GM18867 (cell line): Measurements from ENCODE around the gene UNC119B.

Experiments
- ATAC-seq: cut with Tn5 transposase; IDR thresholded peaks from one replicate; pipeline ENCODE4 v1.9.1; 2021; ENCODE audit warnings: mild to moderate bottlenecking, moderate library complexity; ENCODE audit not compliant: unreplicated experiment

The UNC119B gene

DNA sequence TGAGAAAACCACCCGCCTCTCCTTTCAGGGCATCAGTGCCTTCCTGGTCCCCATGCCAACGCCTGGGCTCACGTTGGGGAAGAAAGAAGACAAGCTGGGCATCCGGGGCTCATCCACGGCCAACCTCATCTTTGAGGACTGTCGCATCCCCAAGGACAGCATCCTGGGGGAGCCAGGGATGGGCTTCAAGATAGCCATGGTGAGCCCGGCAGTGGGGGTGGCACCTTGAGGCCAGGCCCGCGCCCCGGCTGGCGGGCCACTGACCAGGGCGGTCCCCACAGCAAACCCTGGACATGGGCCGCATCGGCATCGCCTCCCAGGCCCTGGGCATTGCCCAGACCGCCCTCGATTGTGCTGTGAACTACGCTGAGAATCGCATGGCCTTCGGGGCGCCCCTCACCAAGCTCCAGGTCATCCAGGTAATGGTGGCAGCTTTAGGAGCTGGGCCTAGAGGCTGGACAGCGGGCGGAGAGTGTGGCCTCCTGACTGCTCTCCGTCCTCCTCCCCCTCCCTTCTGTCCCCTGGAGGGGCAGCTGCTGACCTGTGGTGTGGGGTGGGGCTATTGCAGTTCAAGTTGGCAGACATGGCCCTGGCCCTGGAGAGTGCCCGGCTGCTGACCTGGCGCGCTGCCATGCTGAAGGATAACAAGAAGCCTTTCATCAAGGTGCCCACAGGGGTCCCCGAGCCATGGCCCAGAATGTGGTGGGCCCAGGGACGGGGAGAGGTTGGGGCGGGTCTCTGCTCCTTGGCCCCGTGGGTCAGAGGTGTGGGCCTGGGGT, 28.2 kb downstream of the UNC119B start:
- no peak for ATAC-seq

DNA sequence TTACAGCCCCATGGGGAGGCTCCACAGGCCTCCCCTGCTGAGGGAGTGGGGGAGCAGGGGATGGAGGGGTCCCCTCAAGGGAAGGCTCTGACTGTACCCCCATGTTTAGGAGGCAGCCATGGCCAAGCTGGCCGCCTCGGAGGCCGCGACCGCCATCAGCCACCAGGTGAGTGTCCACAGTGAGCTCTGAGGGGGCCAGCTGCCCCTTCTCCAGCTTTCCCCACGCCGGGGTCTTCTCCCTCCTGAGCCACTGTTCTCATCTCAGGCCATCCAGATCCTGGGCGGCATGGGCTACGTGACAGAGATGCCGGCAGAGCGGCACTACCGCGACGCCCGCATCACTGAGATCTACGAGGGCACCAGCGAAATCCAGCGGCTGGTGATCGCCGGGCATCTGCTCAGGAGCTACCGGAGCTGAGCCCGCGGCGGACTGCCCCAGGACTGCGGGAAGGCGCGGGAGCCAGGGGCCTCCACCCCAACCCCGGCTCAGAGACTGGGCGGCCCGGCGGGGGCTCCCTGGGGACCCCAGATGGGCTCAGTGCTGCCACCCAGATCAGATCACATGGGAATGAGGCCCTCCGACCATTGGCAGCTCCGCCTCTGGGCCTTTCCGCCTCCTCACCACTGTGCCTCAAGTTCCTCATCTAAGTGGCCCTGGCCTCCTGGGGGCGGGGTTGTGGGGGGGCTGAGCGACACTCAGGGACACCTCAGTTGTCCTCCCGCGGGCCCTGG, 28.9 kb downstream of the UNC119B start:
- ATAC-seq: no peak

DNA sequence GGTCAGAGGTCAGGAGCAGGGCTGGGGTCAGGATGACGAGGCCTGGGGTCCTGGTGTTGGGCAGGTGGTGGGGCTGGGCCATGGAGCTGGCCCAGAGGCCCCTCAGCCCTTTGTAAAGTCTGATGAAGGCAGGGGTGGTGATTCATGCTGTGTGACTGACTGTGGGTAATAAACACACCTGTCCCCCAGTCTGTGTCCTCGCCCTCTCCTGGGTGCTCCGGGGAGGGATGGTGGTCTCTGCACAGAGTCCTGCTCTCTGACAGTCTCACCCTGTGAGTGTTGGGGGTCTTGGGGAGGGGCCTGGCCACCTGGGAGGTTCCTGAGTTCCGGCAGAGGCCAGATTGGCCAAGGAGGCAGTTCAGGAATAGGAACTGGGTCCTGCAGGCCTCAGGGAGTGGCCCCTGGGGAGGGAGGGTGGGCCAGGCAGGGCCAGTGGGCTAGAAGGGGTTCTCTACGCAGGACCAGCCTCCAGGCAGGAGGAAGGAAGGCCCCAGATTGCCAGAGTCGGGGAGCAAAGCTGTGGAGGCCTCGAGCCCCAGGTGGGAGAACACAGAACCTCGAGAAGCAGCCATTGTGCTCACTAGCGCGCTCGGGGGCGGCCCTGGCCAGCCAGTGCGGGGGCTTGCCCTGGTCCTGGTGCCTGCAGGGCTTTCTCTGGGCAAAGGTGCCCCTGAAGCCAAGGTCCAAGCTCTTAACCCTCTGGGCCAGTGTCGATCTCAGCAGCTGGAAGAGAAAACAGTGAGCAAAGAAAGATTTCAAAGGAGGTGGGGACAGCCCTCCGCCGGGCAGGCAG, 29.8 kb downstream of the UNC119B start:
- no peak for ATAC-seq

DNA sequence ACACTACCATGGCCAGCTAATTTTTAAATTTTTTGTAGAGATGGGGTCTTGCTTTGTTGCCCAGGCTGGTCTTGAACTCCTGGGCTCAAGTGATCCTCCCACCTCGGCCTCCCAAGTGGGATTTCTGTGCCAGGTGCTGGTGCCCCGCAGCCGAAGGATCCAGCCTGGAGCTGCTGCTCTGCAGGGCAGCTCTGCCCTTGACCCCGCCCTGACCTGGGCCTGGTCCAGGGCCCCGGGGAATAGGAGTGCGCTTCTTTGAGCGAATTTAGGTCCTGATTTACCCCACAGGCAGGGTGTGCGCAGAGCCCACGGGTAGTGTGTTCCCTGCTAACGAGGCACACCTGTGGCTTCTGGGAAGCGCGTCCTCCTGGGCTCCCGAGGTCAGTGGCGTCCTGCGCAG, 30.6 kb downstream of the UNC119B start:
- no peak for ATAC-seq

DNA sequence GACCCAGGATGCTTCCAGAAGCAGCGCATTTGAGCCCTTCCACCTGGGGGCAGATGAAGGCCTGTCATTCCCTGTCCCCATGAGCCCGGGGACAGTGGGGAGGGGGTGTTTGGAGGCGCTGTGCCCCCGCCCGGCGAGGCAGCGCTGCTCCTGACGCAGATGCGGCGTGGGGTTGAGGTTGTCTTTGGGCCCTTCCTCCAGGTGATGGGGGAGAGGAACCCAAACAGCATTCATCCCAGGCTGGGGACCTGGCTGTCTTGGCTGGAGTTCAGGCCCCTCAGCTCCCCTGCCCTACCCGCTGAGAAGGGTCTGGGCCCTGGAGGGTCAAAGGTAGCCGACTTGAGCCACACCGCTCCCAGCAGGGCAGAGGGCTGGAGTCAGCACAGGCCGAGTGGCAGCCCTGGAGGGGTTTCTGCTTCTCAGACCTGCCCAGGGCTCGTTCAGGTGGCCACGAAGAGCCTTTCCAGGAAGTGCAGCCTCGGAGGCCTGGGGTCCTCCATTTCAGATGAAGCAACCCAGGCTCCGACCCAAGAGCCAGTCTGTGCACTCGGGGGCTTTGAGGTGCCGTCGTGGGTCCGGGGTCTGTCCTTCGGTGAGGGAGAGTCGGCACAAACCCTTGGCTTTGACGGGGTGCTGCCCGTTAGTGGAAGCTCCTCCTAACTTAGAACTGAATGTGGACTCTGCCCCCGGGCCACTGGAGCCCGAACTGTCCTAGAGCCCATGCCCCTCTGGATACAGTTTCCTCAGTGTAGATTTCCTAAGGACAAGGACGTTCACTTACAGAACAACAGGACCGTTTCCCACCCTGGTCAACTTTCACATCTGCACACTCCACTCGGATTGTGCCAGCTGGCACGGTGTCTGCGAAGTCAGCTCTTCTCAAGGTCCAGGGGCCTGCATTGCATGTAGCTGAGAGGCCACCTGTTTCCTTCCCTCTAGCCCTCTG, 31.5 kb downstream of the UNC119B start:
- ATAC-seq: no peak

DNA sequence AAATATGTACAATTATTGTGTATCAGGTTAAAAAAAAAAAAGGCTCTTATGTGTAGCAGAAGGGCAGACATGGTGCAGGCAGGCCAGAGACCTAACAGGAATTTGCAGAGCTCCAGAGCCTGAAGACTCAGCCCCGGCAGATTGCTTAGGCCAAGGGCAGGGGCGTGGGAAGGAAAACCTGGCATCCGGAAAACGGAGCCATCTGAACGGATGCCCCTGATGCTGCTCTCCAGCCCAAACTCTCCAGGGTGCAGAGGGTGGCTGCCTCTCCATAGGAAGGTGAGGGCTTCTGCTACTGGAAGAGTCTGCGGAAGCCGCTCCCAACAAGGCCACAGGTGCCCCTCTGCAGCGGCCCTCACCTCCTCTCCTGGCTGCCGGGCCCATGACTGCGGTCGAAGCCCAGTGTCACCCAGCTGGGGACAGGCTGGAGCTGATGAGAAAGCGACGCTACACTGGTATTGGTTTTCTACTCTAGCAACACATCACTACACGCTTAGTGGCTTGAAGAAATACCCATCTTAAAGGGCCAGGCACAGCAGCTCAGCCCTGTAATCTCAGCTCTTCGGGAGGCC, 34.8 kb downstream of the UNC119B start:
- no peak for ATAC-seq

DNA sequence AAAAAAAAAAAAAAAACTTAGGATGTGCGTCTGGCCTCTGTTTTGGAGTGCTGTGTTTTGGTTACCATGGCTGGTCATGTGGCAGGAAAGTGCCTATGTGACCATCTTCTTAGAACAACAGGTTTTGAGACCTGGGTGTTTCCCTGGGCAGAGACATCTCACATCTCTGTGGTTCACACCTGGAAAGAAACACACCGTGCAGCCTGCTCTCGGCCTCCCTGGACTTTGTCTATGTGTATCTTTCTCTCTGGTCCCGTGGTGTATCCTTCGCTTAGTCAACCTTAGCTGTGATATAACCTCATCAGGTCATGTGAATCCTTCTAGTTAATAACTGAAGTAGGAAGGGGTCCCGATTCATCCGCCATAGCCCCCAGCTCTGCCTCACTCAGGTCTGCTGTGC, 38.0 kb downstream of the UNC119B start:
- ATAC-seq: no peak

DNA sequence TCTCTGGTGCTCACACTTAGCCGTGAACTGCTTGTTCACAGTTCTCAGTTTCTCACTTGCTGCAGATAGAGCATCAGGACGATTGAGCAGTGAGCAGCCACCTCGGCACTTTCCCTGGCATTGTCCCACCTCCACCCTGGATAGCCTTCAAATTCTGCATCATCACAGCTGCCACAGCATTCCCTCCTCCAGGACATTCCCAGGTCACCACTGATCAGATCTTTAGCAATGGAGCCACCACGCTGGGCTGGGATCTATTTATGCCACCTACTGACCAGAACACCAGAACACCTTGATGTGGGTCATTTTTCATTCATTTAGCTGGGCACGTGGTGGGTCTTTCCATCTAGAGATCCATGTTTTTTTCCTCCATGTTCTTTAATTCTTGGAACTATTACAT, 39.0 kb downstream of the UNC119B start:
- ATAC-seq: no peak

DNA sequence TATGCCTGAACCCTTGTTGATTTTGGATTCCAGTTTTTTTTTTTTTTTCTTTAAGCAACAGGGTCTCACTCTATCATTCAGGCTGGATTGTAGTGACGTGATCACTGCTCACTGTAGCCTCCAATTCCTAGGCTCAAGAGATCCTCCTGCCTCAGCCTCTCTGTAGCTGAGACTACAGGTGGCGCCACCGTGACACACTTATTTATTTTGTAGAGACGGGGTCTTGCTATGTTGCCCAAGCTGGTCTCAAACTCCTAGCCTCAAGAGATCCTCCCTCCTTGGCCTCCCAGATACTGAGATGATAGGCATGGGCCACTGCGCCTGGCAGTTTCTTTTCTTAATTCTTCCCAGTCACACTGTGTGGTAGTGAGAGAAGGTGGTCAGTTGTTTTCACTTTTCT, 40.5 kb downstream of the UNC119B start:
- no peak for ATAC-seq

DNA sequence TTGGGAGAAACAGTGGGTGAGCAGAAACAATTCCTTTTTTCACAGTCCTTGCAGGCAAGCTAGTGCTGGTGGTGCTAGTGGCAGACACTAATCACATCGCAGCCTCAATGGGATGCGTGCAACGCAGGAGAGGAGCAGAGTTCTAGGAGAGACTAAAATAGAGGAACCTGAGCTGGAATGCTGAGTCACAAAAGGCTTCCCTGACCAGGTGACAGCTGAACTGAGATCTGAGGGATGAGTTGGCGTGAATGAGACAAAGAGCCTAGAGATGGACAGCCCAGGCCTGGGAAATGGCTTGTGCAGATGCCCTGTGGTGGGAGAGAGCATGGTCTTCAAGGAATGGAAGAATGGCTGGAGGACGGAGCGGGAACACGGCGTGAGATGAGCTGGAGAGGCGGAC, 41.1 kb downstream of the UNC119B start:
- ATAC-seq: no peak

DNA sequence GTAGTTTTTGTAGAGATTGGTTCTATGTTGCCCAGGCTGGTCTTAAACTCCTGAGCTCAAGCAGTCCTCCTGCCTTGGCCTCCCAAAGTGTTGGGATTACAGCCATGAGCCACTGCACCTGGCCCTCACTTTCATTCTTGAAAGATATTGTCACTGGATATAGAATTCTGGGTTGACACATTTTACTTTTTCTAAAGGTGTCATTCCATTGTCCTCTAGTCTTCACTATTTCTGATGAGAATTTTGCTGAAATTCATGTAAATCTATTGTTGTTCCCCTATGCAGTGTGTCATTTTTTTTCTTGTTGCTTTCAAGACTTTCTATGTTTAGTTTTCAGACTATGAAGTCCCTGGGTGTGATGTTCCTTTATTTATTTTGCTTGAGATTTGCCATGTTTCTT, 44.5 kb downstream of the UNC119B start:
- no peak for ATAC-seq

DNA sequence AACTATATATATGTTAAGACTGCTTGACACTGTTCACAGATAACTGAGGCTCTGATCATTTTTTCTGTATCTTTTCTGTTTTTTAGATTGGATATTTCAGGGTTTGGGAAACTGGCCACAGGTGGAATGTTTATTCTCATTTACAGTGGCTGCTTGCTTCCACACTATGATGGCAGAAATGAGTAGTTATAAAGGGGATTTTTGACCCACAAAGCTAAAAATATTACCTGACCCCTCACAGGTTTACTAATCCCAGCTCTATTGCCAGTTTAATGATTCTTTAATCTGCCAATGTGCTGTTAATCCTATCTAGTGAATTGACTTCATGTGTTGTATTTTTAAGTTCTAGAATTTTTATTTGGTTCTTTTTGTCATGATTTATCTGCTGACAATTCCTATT, 45.0 kb downstream of the UNC119B start:
- ATAC-seq: no peak

DNA sequence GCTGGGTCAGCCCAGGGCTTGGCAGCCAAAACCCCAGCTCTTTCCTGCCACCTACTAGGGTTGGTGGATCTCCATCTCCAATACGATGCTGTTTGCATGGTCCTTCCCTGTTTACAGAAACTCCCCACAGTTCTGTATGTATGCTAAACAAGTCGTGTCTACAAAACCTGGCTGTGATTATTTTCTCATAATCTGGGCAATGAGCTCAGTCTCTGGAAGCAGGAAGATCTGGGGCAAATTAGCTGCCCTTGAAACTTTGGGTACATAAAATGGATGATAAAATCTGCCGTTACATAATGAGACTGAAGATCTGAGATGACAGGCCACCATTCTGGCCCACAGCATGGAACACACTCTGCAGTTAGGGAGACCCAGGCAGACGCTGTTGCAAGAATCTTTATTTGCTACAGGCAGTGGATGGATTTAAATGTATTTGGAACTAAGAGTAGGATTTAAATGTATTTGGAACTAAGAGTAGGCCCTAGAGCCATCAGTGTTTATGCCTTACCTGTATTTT, 47.0 kb downstream of the UNC119B start:
- no peak for ATAC-seq

DNA sequence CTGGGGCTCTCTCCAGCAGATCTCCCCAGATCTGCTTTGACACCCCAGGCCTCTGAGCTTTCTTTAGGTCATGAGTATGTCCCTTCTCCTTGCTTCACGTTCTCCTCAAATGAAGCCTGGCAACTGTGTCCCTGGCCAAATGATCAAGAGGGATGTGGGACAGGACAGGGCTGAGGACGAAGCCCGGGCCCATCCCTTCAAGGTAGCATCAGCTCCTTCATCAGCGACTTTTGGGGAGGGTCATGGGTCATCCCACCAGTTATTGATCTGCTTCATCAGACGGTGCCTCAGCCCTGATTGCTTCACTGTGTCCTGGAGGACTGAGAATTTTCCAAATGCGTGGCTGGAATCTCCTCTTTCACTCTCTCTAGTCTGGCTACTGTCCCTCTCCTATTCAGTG, 47.7 kb downstream of the UNC119B start:
- ATAC-seq: no peak

DNA sequence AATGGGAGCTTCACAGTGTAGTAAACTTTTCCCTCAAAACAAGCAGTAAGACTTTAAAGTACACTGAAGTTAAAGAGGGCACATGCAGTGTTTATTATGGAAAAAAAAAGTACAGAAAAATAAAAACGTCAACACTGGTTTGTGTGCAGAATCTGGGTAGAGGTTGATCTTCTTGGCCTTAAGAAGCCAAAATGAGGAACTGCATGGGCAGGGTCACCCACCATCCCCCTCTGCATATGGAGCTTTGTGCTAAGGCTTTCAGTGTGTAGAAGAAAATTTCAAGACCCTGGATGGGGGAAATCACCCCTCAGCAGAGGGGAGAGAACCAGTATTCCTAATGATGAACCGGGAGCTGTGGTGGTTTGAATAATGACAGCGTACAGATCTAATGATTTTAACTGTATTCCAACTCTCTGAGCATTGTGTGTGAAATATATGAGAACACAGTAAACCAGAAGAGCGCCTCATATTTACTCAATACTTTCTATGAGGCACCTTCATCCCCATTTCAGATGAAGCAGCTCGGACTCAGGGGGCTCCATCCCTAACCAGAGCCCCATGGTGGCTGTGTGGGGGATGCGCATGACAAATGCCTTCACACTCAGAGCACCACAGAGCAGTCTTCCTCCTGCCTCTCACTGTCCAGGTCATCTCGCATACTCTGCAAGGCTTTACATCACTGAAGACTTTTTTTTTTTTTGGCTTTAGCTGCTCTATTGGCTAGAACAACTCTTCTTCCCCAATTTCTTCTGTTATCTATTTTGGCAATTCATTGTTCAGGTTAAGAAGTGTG, 48.7 kb downstream of the UNC119B start:
- no peak for ATAC-seq

DNA sequence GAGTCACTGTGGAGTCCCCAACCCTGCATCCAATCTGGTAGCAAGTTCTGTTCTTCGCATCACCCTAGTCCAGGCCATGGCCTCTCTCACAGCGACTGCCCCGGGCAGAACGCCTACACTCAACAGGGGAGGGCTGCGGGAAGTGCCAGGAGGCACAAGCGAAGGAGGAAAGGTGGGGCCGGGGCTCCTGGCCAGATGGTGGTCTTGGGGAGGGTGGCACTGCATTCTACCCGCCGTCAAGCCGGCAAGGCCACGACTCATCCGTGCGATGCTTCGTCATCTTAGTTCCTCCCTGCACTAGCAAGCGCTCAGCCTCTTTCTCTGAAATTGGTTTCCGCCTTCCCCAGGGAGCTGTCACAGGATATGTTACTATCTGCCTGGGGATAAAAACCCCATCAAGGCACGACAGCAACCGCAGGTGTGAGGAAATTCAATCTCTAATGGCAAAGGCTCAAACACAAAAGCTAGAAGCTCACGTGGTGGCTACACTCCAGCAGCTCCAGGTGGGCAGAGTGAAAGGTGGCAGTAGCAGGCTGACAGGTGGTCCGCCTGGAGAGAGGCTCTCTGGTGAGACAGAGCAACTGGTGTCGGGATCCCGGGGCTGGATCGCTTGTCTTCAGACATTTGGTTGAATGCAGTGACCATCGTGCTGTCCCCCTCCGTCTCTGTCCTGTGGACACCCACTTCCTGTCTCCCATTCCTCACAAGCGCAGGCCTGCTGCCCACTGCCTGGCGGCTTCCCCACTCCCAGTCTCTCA, 49.5 kb downstream of the UNC119B start:
- no peak for ATAC-seq

DNA sequence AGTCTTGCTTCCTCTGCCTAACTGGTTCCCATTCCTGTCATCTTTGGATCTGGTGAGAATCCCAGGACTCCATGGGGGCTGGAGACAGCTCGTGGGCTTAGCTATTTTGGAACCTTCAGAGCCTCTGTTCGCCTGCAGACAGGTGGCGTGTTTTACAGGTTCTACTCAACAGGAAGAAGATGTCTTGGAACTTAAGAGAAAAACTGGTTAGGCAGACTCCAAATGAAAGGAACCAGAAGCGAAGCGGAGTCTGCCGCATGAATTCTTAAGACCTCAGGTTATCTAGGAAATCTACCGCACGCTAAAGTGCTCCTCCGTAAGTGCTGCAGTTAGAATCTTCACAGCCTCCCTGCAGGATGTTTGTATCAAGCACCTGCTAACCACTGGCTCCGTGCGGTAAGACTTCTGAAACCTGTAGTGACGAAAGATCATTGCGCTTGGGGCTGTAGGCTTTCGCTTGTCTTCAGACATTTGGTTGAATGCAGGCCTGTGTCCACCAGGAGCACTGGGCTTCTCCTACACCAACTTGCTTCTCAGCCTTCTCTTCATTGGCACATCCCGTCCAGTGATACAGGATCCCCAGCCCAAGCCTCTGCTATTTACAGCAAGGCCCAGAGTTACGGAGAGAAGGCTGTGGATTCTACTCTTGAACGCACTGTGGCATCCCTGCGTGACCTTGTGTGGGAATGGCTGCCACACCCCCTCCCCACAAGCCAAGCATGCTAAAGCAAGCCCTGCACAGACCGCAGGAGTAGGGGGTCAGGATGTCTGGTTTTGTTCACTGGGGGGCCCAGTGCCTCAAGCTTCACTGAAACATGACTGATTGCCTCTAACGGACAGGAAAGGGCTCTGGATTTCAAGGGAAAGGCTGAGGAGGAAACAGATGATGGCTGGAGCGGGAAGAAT, 50.3 kb downstream of the UNC119B start:
- no peak for ATAC-seq
